PC-3 (cell line): ENCODE data around the gene PLLP. TPM values are rescaled to one million over a fixed set of nuclear protein-coding genes. Genes with fewer than 3 reads are reported as not detected.

Experiments used
- ATAC-seq: fragments of 200-7000 bp; cut with Tn5 transposase; 2 replicates; pipeline ENCODE4 v1.9.1; 2020; ENCODE audit warnings: mild to moderate bottlenecking, moderate library complexity
- BruUV-seq: library from RNA; stranded (reverse); fragments of 400-500 nt; replicated peaks from 2 replicates; lab custom pipeline; 2021; lab: Mats Ljungman, UMichigan
- CTCF ChIA-PET: fragments of 300-600 bp; sonication (Branson Sonifier 250); formaldehyde crosslinking; loops from one replicate; lab custom pipeline; 2022; ENCODE audit warnings: antibody characterized with exemption; lab: Charles Lee
- POLR2A ChIA-PET: fragments of 300-600 bp; sonication (Branson Sonifier 250); formaldehyde crosslinking; loops from one replicate; lab custom pipeline; 2022; ENCODE audit warnings: antibody characterized with exemption; ENCODE audit not compliant: unreplicated experiment; lab: Charles Lee
- DNase-seq: peaks from one replicate; pipeline ENCODE4 v3.0.0-alpha.2; 2015
- H2AFZ ChIP-seq: fragments of 300-600 bp; sonication (generic); 2 replicates; pipeline ENCODE4 v1.6.0; 2016; ENCODE audit warnings: antibody characterized with exemption, low read length
- H3F3A ChIP-seq: fragments of 300-600 bp; sonication (generic); one replicate; pipeline ENCODE4 v1.6.0; 2017; ENCODE audit warnings: antibody characterized with exemption, low read length, control low read depth, mild to moderate bottlenecking; ENCODE audit not compliant: unreplicated experiment
- H3K27ac ChIP-seq: fragments of 300-600 bp; sonication (generic); 2 replicates; pipeline ENCODE4 v1.5.1; 2016; ENCODE audit warnings: mild to moderate bottlenecking, low read length
- H3K27me3 ChIP-seq: fragments of 300-600 bp; sonication (generic); 2 replicates; pipeline ENCODE4 v1.6.1; 2016; ENCODE audit warnings: low read length, mixed read lengths
- H3K36me3 ChIP-seq: fragments of 300-600 bp; sonication (generic); 2 replicates; pipeline ENCODE4 v1.6.1; 2016; ENCODE audit warnings: low read depth, mixed run types, low read length, mixed read lengths
- H3K4me1 ChIP-seq: fragments of 300-600 bp; sonication (generic); 2 replicates; pipeline ENCODE4 v1.5.1; 2016; ENCODE audit warnings: low read length; ENCODE audit not compliant: insufficient read depth
- H3K4me2 ChIP-seq: fragments of 300-600 bp; sonication (generic); 2 replicates; pipeline ENCODE4 v1.6.0; 2016; ENCODE audit warnings: low read length
- H3K4me3 ChIP-seq: fragments of 300-600 bp; sonication (generic); 2 replicates; pipeline ENCODE4 v1.5.1; 2016; ENCODE audit warnings: mild to moderate bottlenecking, low read length, mixed read lengths
- H3K79me2 ChIP-seq: fragments of 300-600 bp; sonication (generic); 2 replicates; pipeline ENCODE4 v1.6.1; 2017; ENCODE audit warnings: low read length, mixed read lengths
- H3K9ac ChIP-seq: fragments of 300-600 bp; sonication (generic); 2 replicates; pipeline ENCODE4 v1.6.0; 2016; ENCODE audit warnings: mild to moderate bottlenecking, low read length
- H3K9me2 ChIP-seq: fragments of 300-600 bp; sonication (generic); replicated peaks from 2 replicates; pipeline ENCODE4 v1.6.1; 2016; ENCODE audit warnings: mixed run types, low read length, mixed read lengths
- H3K9me3 ChIP-seq: fragments of 300-600 bp; sonication (generic); 2 replicates; pipeline ENCODE4 v1.6.1; 2016; ENCODE audit warnings: low read length, mixed read lengths
- H4K20me1 ChIP-seq: fragments of 300-600 bp; sonication (generic); 2 replicates; pipeline ENCODE4 v1.6.1; 2016; ENCODE audit warnings: low read length, mixed read lengths
- EZH2 ChIP-seq: fragments of 300-600 bp; sonication (generic); IDR thresholded peaks from one replicate; pipeline ENCODE4 v1.6.1; 2017; ENCODE audit warnings: antibody characterized with exemption, mild to moderate bottlenecking, low read length; ENCODE audit not compliant: unreplicated experiment
- EZH2phosphoT487 ChIP-seq: fragments of 300-600 bp; sonication (generic); IDR thresholded peaks from 2 replicates; pipeline ENCODE4 v1.6.1; 2018; ENCODE audit warnings: mild to moderate bottlenecking, antibody characterized with exemption, low read length, borderline replicate concordance
- intact Hi-C: fragments of 100-400 bp; cut with micrococcal nuclease; formaldehyde crosslinking; loops from 2 replicates; pipeline ENCODE4 v1.9.0; 2023
- total RNA-seq: library from RNA; depleted of rRNA; stranded (reverse); fragments of >200 nt; gene quantifications from 2 replicates; pipeline ENCODE4 v1.2.3, GENCODE V29; 2014
- TF ChIP-seq, protein P1 (sequence below): fragments of 300-600 bp; sonication (generic); conservative IDR thresholded peaks from 2 replicates; pipeline ENCODE4 v1.5.1; 2017; ENCODE audit warnings: antibody characterized with exemption, low read depth, mild to moderate bottlenecking, low read length

Gene PLLP
- total RNA-seq, 1 experiment from 2014 or later: 1.6 TPM

DNA sequence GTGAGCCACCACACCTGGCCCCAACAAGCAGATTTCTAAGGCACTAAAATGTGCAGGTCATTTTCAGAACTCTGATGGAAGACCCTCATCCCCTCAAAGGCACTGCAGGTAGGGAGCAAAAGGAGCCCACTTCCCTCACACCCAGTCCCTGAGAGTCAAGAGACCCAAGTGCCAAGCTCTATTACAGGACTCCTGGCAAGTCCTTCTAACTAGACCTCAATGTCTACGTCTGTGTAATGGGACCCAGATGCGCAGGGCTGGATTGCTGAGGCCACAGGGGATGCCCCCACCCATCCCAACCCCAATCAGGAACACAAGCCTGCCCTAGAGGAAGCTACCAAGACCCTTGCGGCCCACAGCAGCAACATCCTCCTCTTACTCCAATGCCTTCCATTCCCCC is 2.7 kb downstream of the PLLP start:
- Histone ChIP-seq H3K9ac (no peak overlapping the region), H3K9me2 (no peaks in the 10 kb centered on the region), H4K20me1 (no peaks in the 10 kb centered on the region), H3K36me3 (no peaks in the 10 kb centered on the region), H3F3A (peaks cover under 1% of the 10 kb centered on the region), H3K27ac (no peak overlapping the region), H3K4me1 (peaks cover 34% of the 10 kb centered on the region), H3K27me3 (no peaks in the 10 kb centered on the region), H3K79me2 (no peaks in the 10 kb centered on the region), H2AFZ (no peak overlapping the region), H3K9me3 (no peaks in the 10 kb centered on the region), H3K4me2 (no peak overlapping the region), H3K4me3 (no peak overlapping the region)
- TF ChIP-seq EZH2phosphoT487 (no peak), EZH2 (no peak)
- TF ChIP-seq, protein P1, sequence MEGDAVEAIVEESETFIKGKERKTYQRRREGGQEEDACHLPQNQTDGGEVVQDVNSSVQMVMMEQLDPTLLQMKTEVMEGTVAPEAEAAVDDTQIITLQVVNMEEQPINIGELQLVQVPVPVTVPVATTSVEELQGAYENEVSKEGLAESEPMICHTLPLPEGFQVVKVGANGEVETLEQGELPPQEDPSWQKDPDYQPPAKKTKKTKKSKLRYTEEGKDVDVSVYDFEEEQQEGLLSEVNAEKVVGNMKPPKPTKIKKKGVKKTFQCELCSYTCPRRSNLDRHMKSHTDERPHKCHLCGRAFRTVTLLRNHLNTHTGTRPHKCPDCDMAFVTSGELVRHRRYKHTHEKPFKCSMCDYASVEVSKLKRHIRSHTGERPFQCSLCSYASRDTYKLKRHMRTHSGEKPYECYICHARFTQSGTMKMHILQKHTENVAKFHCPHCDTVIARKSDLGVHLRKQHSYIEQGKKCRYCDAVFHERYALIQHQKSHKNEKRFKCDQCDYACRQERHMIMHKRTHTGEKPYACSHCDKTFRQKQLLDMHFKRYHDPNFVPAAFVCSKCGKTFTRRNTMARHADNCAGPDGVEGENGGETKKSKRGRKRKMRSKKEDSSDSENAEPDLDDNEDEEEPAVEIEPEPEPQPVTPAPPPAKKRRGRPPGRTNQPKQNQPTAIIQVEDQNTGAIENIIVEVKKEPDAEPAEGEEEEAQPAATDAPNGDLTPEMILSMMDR: no peak
- DNase-seq (no peak), ATAC-seq (no peak)
- POLR2A ChIA-PET: no interaction called here
- CTCF ChIA-PET: no interaction called here
- intact Hi-C loops: no loop called here
- no TSS peak for BruUV-seq

DNA sequence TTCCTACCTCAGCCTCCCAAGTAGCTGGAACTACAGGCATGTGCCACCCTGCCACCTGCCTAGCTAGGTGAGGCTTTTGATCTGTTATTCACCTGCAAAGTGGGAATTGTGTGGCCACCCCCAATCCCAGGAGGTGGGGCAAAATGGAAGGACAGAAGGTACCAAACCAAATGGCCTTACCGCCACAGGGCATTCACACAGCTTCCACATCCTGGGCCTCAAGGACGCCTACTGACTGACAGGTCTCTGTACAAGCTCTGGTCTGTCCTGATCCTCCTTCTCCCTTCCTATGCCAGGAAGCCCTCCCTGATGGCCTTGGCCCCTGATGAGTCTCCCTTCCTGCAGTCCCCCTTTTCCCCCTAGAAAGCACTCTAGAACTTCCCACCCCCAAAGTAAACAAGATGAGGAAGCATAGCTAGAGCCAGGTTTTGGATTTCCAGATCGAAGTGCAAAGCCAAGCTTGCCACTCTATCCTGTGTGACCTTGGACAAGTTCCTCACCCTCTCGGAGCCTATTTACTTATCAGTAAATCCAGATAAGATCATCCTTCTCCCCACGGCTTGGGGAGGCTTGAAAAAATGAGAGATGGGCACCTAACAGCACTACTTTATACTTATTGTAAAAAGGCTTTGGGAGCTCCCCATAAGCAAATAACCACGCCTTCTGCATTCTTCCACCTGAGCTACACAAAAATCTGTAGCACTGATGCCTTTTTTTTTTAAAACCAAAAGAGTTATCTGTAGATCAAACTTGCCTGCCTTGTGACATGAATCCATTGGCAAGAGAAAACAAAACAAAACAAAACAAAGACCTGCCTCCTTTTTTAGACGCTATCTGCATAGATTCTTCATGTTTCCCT is 4.5 kb downstream of the PLLP start:
- Histone ChIP-seq H3K9me2 (no peaks in the 10 kb centered on the region), H3K9me3 (no peaks in the 10 kb centered on the region), H4K20me1 (no peaks in the 10 kb centered on the region), H3K36me3 (no peaks in the 10 kb centered on the region), H3F3A (peaks cover 3% of the 10 kb centered on the region), H3K27ac (no peak overlapping the region), H3K4me3 (no peak overlapping the region), H3K27me3 (no peaks in the 10 kb centered on the region), H2AFZ (no peak overlapping the region), H3K79me2 (no peaks in the 10 kb centered on the region), H3K4me2 (peak overlapping the region; percentile 71), H3K4me1 (peaks cover 38% of the 10 kb centered on the region), H3K9ac (no peak overlapping the region)
- ATAC-seq (0 out of 2 replicates have a peak, but pooled peaks have one; percentile 9), DNase-seq (peak; percentile 61)
- no peak for TF ChIP-seq EZH2phosphoT487
- TF ChIP-seq, protein P1: no peak
- no peak for TF ChIP-seq EZH2
- ChIA-PET CTCF (interaction anchor here (1.0 to 1.1 kb wide), 2 partner anchors 20 to 94 kb away, joined by 3 read pairs; partner anchors contain the start of gene PSME3IP1), POLR2A (interaction anchor here (0.6 kb wide), 1 partner anchor 19 kb away, joined by 6 read pairs; no protein-coding TSS in a partner anchor)
- no TSS peak for BruUV-seq
- intact Hi-C loops: no loop called here

DNA sequence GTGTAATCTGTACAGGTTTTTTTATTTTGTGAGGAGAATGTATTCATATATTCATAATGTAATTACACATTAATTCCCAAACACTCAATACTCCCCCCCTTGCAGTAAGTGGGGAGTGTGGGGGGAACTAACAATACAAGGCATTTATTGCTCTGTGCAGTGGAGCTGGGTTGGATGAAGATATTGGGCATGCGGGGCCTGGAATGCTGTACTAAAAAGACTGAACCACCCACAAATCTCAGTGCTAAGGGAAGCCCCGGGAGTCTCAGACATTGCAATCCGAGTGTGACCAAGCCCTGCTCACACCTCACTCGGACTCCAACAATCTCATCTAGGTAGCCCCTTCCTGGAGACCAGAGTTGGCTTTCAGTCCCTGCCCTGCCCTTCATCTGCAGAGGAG is 6.0 kb downstream of the PLLP start:
- Histone ChIP-seq H3K9ac (no peak overlapping the region), H2AFZ (no peak overlapping the region), H3K4me3 (no peak overlapping the region), H3K27ac (no peak overlapping the region), H3K4me1 (peaks cover 38% of the 10 kb centered on the region), H3F3A (peaks cover 3% of the 10 kb centered on the region), H3K27me3 (no peaks in the 10 kb centered on the region), H4K20me1 (no peaks in the 10 kb centered on the region), H3K79me2 (no peaks in the 10 kb centered on the region), H3K9me3 (no peaks in the 10 kb centered on the region), H3K9me2 (no peaks in the 10 kb centered on the region), H3K4me2 (no peak overlapping the region), H3K36me3 (no peaks in the 10 kb centered on the region)
- POLR2A ChIA-PET: no interaction called here
- TF ChIP-seq EZH2 (no peak), EZH2phosphoT487 (no peak)
- TF ChIP-seq, protein P1: no peak
- ATAC-seq: no peak
- DNase-seq: no peak
- no TSS peak for BruUV-seq
- CTCF ChIA-PET: no interaction called here
- intact Hi-C loops: no loop called here
